IMR-90 (cell line): ENCODE data around the gene GOLT1A.

Experiments used
- CTCF ChIP-seq: conservative IDR thresholded peaks from 2 replicates; pipeline ENCODE4 v1.5.1; 2012; ENCODE audit warnings: mild to moderate bottlenecking, low read depth, low read length, improper control_type of control experiment
- POLR2A ChIP-seq: IDR thresholded peaks from 2 replicates; pipeline ENCODE4 v1.6.1; 2012; ENCODE audit warnings: mild to moderate bottlenecking, low read depth, low read length

GRCh38 chr1:204180133-204180532, 33.7 kb downstream of the GOLT1A start:
- TF ChIP-seq CTCF (no peak), POLR2A (no peak)
